HG03060 (cell line): ENCODE data around the gene CCL2.

Experiments used
- ATAC-seq: cut with Tn5 transposase; IDR thresholded peaks from one replicate; pipeline ENCODE4 v1.9.1; 2021; ENCODE audit warnings: low read depth, moderate number of reproducible peaks; ENCODE audit not compliant: unreplicated experiment

Gene CCL2

DNA sequence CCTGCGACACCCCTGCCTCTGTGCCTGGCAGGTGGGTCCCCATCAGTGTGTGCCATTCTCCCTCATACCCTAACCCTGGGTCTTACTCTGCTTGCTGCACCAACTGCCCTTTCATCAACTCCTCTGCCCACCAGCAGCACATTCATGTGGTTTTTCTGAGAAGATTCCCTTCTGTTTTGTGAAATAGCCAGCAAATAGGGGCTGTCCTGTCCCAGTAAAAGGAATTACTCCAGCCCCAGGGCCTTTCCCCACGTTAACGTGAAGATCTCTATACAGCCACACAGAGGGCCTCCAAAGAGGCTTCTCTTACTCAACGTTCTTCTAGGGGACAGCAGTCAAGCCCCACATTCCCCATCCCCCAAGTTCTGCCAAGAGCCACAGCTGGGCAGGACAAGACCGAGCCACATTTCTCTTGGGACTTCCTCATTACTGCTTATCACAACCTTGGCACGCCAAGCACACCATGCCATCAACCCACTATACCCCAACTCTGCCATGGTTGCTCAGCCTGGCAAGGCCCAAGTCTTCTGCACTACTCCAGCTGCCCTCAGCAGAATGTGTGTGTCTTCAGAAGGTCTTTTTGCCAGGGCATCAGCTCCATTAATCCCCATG, 18.7 kb upstream of the CCL2 start:
- no peak for ATAC-seq

DNA sequence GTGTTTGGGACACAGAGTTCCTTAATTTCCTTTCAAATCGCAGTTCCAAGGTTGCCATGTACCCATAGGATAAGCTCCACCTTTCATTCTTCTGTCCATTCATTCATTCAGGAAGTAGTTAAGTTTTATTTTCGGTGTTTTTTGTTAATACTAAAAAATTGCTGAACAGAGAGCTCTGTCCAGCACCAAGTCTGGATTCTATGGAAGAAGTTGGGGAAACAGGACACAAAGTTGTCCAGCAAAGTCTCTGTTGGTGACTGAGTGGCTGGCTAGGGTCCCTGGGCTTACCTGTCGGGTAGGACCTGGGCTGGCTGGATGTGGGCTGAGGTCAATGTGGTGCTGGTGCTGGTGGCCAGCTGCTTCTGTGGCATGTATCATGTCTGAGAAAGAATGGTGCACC, 17.6 kb upstream of the CCL2 start:
- ATAC-seq: no peak

DNA sequence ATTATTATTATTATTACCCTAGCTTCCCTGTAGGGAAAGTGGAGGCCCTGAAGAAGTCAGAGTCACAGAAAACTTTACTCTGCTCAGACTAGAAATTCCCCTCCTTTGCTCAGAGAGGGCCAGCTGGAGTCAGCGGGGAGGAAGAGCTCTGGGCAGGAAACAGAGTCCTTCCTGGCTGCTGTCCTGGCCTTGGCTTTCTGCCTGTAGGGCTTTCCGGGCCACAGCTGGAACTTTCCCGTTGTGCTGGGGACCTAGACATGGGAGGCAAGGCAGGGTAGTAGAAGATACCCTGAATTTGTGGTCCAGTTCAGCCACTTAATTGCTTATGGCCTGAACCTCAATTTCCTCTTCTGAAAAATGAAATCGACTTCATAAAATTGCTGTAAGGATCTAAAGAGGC, 14.0 kb upstream of the CCL2 start:
- ATAC-seq: no peak

DNA sequence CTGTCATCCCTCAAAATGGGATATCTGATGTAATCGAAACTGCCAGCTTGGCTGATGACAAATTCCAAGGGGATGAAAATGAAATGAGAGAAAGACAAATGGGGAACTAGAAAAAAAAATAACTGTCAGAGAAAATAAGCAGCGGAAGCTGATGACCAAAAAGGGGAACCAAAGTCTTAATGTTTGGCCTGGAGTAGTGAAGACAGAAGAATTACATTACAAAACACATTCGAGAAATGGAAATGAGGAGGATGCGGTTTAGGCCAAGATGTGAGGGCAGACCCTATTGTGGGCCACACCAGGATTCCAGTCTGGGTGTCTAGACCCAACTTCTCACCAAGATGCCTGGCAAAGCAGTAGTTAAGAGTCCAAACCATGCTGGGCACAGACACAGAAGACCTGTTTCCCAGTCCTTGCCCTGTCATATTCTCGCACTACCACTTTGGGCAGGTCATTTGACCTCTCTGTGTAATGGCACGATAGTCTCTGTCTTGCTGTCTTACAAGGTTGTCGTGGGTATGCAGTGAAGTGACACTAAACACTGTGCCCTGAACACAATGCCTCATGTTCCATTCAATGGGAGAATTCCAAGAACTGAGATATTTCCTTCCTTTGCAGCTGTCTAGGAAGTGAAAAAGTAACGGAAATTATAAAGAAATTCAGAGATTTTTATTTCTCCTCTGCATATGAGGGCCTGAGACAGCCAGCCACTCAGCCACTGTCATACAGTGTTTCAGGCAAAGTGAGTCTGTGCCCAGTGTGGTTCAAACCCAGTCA, 12.3 kb upstream of the CCL2 start:
- no peak for ATAC-seq

DNA sequence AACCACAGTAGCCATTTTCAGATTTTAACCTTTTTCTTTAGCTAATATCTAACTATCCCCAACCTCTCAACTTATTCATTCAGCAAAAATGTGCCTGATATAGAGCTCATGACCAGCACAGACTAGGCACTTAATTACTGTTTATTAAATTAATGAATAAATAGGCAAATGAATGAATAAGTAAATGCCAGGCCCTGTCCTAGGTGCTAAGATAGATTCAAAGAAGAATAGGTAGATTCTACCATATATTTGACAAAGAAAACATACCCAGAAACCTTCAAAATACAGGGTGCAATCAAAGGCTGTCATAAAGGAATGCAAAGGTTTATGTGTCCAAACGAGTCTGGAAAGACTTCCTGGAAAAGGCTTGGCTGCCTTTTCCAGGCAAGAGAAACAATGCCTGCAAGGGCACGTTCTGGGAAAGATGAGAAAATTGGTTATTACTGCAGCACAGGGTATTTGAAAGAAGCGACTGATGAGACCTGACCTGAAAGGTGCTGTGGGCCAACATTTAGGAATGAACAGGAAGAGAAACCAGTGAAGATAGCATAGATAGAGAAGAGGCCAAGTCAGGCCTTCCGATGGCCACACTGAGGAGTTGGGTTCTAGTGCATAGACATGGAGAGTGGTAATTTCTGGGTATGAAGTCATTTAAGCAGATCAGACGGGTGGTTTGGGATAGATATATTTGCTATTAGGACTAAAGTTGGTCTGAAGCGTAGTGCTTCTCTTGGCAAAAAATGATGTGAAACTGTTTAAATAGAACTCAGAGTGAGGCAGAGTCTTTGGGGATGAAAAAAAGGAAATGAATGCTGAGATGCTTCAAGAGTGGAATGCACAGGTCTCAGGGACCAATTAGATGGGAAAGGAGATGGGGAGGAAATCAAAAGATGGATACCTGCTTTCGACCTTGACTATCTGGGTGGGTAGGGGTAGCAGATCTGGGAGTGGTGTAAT, 11.4 kb upstream of the CCL2 start:
- no peak for ATAC-seq

DNA sequence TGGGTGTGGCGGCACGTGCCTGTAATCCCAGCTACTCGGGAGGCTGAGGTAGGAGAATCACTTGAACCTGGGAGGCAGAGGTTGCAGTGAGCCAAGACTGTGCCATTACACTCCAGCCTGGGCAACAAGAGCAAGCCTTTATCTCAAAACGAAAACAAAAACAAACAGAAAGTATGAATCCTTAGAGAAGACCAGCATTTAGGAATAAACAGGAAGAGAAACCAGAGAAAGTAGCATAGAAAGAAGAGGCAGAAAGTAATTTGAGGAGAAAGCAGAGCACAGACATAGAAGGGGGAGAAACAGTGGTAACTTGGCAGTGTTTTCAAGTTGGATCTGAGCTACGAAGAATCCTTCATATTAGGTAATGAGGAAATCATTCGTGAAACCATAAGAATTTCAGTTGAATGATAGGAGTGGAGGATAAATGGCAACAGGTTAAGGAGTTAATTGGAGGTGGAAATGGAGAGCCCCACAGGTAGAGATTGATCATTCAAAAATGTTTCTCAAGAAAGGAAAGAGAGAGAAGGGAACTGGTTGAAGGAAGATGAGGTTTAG, 9.7 kb upstream of the CCL2 start:
- no peak for ATAC-seq

DNA sequence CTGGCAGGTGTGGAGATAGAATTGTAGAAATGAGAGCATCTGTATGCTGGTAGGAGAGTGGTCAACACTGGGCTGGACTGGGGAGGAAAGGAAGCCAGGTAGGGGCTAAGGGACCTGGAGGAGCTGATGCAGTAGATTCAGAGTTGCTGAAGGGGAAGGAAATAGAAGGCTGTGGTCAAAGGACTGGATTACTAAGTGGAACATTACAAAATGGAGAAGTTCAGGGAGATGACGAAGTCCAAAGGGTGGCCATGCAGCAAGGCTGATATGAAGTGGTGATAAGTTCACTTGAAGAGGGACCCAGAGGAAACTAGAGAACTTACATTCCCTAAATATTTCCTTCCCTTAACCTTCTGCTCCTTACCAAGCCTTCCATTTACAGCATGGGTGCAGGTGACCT, 8.6 kb upstream of the CCL2 start:
- no peak for ATAC-seq

DNA sequence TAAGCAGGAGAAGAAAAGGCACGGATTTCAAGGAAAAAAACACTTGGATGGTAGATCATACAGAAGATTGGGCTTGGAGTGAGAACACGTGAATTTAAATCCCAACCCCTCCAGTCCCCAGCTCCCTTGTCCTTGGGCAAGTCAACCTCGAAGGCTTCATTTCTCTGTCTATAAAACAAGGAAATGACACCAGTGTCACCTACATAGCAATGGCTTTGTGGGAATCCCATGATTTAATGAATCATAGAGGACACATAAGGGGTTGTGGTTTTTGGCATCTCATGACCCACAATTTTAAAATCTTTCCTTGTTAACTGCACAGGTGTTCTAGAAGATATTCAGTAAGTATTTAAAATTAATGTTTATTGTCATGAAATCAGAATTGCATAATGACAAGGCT, 8.2 kb upstream of the CCL2 start:
- no peak for ATAC-seq

DNA sequence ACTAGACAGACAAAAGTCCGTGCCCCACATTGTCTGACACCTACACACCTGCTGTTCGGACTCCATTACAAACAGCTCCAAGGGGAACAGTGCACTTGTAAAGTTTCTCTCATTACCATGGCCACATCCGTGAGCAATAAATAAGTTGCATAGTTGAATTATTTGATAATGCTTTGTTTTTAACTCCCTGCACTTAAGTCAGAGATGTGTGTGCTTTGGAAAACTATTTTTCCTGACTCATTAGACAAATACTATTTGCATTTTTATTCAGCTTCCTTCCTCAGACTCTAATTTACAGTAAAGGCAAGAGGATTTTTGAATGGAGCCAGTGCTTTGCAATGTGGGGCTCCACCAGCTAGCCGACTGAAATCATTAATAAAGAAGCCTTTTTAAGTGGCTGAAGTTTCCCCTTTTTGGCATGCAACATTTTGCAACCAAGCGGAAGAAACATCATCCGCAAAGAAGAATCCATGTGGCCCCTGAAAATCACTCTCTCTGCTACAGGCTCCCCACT, 6.5 kb upstream of the CCL2 start:
- no peak for ATAC-seq

DNA sequence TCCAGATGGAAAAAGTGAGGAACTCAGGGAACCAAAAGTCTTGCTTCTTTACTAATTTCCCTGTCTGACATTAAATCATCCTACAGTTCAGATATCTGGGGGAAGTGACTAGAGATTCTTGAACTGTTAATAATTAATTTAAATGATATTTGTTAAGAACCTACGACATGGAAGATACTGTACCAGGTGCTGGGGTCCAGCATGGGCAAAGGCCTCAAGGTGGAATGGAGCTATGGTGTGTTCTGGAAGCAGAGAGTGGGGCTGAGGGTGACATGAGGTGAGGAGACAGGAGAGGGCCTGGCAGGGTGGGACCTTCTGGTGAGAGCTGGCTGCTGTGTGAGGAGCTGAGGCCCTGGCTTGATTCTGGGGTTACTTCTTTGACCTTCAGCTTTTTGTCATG, 6.0 kb upstream of the CCL2 start:
- ATAC-seq: no peak

DNA sequence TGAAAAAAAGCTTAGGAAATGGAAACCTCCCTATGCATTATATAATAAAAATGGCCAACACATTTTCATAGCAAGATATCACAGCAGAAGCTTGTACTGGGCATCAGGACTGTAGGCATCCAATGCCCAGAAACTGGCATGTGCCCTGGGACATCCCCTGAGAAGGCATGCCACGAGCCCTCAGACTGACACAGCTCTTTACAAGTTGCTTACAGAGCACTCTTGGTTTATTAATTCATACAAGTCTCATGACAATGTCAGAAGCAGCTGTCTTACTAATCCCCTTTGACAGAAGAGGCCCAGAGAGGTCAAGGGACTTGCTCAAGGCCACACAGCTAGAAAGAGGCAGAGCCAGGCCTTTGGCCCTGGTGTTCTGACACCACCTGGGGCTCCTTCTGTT, 5.6 kb upstream of the CCL2 start:
- ATAC-seq: no peak

DNA sequence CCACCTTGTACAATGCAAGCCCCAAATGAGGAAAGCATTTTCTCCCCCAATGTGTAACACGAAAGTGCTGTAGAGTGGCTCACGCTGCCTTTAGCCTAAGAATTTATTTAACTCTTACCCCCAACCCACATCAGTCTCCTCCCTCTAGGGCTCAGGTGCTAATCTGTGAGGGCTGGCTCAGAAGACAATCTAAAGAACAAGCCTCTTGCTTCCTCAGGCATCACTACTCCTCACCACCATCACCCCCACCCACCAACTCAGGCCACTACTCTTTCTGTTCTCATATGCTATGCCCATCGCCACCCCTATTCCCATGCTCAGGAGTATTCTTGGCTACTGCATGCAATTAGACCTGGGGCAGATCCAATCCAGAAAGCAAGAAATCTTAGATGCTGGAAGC, 3.9 kb upstream of the CCL2 start:
- ATAC-seq: no peak

DNA sequence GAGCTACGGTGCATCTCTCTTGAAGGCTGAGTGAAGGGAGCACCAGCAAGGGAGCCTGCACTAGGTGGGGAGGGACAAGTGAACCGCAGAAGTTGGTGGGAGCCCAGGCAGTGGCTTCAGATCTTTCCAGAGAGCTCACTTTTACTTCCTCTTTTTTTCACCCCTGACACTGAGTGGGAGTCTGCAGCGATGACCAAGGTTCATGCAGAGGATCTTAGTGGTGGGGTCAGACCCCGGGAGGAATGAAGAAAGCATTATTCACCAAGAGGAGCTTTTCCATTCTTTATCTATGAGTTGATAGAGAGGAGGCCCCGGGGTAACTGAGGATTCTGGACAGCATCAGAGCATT, 3.0 kb upstream of the CCL2 start:
- ATAC-seq: no peak

DNA sequence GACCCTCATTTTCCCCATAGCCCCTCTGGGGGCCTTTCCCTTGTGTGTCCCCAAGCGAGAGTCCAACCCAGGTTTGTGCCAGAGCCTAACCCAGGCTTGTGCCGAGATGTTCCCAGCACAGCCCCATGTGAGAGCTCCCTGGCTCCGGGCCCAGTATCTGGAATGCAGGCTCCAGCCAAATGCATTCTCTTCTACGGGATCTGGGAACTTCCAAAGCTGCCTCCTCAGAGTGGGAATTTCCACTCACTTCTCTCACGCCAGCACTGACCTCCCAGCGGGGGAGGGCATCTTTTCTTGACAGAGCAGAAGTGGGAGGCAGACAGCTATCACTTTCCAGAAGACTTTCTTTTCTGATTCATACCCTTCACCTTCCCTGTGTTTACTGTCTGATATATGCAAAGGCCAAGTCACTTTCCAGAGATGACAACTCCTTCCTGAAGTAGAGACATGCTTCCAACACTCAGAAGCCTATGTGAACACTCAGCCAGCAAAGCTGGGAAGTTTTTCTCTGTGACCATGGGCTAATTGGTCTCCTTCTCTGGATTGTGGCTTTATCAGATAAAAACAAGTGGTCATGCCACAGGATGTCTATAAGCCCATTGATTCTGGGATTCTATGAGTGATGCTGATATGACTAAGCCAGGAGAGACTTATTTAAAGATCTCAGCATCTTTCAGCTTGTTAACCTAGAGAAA, 2.5 kb upstream of the CCL2 start:
- no peak for ATAC-seq

DNA sequence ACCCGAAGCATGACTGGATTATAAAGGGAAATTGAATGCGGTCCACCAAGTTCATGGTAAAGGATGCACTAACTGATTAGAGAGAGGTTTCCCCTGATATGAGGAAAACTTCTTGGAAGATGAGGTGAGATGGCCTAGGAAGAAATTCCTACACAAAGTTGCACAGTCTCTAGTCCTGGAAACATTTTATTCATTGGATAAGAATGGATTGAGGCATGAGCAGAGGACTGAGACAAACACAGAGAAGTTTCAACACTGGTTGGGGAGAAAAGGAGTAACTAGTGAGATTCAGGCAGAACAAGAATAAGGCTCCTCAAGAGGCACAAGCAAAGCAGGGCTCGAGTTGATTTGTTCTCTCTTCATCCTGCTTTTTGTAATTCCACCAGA, 2.0 kb upstream of the CCL2 start:
- ATAC-seq: no peak

DNA sequence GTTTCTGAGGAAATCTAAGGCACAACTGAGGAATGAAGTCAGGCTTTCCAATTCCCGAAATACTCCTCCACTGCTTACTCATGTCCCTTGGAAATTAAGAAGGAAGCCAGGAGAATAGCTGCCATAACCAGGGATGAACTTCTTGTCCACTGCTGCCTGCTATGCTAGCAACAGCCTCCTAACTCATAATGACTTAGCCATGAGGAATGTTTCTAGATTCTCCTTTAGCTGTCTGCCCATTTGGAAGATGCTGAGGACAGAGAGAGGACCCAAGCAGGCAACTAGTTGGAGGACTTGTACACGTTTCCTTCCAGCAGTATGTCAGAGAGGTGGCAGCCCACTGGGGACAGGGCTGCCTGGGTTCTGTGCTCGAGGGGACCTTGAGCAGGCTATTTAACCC, 939 bp upstream of the CCL2 start:
- no peak for ATAC-seq

DNA sequence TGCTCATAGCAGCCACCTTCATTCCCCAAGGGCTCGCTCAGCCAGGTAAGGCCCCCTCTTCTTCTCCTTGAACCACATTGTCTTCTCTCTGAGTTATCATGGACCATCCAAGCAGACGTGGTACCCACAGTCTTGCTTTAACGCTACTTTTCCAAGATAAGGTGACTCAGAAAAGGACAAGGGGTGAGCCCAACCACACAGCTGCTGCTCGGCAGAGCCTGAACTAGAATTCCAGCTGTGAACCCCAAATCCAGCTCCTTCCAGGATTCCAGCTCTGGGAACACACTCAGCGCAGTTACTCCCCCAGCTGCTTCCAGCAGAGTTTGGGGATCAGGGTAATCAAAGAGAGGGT, 272 bp downstream of the CCL2 start:
- no peak for ATAC-seq

DNA sequence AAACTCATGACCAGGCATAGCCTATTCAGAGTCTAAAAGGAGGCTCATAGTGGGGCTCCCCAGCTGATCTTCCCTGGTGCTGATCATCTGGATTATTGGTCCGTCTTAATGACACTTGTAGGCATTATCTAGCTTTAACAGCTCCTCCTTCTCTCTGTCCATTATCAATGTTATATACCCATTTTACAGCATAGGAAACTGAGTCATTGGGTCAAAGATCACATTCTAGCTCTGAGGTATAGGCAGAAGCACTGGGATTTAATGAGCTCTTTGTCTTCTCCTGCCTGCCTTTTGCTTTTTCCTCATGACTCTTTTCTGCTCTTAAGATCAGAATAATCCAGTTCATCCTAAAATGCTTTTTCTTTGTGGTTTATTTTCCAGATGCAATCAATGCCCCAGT, 756 bp downstream of the CCL2 start:
- ATAC-seq: no peak

DNA sequence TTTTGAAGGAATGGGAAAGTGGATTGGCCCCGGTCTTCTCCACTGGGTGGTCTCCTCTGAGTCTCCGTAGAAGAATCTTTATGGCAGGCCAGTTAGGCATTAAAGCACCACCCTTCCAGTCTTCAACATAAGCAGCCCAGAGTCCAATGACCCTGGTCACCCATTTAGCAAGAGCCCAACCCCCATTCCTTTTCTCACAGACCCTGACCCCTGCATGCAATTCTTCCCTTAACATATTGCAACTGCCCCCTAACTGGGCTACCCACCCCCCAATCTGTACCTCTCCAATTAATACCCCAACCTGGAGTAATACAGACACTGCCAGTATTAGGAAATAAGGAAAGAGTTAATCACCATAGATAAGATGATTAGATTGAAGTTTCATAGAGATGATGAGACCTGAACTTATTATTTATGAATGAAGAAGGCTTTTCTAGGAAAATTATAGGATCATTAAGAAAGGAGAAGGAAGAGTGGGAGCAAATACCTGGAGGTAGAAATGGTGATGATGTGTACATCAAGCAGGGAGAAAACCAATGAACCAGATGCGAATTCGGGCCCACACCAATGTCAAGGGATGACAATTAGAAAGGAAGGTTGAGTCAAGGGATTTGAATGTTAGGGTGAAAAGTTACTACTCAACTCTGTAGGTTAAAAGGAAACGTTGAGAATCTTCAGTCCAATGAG, 2.4 kb downstream of the CCL2 start:
- no peak for ATAC-seq

DNA sequence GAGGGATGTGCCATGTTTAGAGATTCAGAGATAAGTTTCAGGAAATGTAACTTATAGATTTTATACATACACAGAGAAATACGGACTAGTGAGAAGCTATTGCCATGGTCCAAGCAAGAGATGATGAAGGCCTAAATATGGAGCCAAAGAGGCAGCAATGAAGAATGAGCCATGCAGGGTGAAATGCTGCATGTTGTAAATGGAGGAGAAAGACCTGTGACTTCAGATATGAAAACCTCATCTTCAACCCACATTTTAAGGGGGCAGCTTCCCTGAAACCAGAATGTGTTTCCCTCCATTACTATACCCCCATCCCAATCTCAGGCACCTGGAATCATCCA, 2.9 kb downstream of the CCL2 start:
- ATAC-seq: no peak
